Activated CD8-positive, alpha-beta memory T cell treated with anti-CD3 and anti-CD28 coated beads for 36 hours (primary cell): ENCODE results near the gene PLXNA3. TPM values are rescaled to one million over a fixed set of nuclear protein-coding genes. Genes with fewer than 3 reads are reported as not detected.

Experiments
- CTCF ChIA-PET: fragments of 350-600 bp; sonication (Branson Sonifier 250); formaldehyde crosslinking; loops from one replicate; lab custom pipeline; 2021; ENCODE audit warnings: antibody characterized with exemption; lab: Charles Lee
- POLR2A ChIA-PET: fragments of 350-600 bp; sonication (Branson Sonifier 250); formaldehyde crosslinking; loops from one replicate; lab custom pipeline; 2021; ENCODE audit warnings: antibody characterized with exemption; lab: Charles Lee
- total RNA-seq, 2 experiments: library from RNA; stranded (reverse); gene quantifications; one replicate each; pipeline ENCODE4 v1.2.3, GENCODE V29; 2021

Gene PLXNA3
- total RNA-seq, 2 experiments from 2014 or later: 32.8 to 38.4 TPM

- CTCF ChIA-PET: no interaction called here
- POLR2A ChIA-PET: no interaction called here
Measured at GRCh38 chrX:154432210-154432609, 25.9 kb upstream of the PLXNA3 start.

DNA sequence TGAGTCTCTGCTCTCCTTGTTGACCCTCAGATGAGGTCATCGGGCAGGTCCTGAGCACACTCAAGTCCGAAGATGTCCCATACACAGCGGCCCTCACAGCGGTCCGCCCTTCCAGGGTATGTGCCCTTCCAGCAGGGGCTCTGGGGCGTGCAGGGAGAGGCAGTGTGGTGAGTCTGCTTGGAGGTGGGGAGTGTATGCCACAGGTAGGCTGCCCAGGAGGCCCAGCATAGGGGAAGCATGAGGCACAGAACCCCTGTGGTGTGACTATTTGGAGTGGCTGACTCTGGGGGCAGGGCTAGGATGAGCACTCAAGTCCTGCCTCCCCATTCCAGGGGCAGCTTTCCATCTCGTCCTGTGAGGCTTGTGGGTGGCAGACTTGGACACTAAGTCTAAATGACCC is 24.5 kb upstream of the PLXNA3 start:
- POLR2A ChIA-PET: interaction anchor here (0.6 kb wide), 1 partner anchor 70 kb away, joined by 3 read pairs; no protein-coding TSS in a partner anchor
- CTCF ChIA-PET: no interaction called here

GRCh38 chrX:154434394-154435168 is 23.5 kb upstream of the PLXNA3 start:
- ChIA-PET POLR2A (no interaction called here), CTCF (no interaction called here)

DNA sequence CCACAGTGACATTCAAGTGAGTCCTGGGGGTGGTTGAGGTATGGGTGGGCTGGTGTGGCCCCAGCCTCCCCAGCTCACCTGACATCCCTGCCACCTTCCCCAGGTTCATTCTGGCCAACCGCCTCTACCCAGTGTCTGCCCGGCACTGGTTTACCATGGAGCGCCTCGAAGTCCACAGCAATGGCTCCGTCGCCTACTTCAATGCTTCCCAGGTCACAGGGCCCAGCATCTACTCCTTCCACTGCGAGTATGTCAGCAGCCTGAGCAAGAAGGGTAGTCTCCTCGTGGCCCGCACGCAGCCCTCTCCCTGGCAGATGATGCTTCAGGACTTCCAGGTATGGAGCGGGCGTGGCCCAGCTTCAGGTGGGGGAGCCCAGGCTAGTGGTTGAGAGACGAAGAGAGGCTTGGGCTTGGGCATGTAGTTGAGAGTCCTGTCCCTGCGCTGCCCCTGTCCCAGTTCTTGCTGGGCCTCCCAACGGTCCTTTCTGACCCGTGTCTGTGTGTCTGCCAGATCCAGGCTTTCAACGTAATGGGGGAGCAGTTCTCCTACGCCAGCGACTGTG is 22.8 kb upstream of the PLXNA3 start:
- ChIA-PET POLR2A (no interaction called here), CTCF (no interaction called here)

DNA sequence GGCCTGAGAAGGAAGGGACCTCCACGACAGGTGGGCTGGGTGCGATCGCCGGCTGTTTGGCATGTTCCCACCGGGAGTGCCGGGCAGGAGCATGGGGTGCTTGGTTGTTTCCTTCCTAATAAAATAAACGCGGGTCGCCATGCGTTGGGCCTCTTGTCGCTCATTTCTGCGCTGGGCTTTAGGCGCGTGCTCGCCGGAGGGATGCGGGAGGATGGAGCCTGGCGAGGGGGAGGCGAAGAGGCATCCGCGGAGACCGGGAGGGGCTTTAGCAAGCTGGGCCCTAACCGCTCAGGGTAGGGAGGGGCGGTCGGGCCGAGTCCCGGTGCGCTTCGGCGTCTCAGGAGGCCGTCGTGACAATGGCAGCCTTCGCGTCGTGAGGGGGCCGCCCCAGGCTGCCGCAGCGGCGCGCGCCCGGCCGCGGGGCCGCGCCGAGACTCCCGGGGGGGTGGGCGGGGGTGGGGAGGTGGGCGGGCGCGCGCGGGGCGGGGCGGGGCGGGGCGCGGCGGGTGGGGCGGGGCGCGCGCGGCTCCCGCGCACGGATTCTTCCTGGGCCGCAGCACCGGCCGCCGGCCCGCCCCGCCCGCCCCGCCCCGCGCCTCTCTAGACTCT is 21.6 kb upstream of the PLXNA3 start:
- ChIA-PET CTCF (no interaction called here), POLR2A (no interaction called here)

DNA sequence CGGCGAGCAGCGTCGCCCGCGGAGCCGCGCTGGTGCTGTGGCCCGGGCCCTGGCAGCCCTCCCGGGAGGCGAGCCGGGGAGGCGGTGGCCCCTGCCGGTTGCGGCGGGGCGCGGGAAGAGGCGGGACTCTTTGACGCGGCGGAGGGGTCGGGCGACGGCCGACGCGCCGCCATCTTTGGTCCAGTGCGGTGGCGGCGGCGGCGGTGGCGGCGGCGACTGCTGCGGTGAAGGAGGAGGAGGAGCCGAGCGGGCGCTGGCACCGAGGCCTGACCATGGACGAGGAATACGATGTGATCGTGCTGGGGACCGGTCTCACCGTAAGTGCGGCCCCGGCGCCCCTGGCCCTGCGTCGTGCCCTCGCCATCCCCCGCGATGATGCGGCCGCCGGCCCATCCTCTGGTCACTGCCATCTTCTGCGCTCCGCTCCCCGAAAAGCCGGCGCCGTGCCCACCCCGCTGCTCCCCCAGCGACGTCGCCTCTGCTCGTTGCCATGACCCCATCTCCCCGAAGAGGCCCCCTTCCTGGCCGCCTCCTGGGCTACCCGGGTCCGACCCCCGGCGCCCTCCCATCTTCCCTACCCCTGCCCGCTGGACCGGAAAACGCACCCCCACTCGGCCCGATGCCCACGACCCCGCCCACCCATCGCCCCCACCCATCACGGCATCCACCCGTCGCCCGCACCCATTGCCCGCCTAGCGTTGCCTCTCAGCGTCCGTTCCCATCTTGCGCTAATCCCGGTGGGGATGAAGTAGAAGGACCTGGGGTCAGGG is 20.9 kb upstream of the PLXNA3 start, which contains the start of gene GDI1:
Gene GDI1, plus strand, starts transcription at position 172 of the 770 bp plus-strand sequence. Its CDS starts 101 bp downstream, at position 273.
- ChIA-PET POLR2A (no interaction called here), CTCF (no interaction called here)

- POLR2A ChIA-PET: no interaction called here
- CTCF ChIA-PET: no interaction called here
Measured at GRCh38 chrX:154437971-154438893, 19.8 kb upstream of the PLXNA3 start.

DNA sequence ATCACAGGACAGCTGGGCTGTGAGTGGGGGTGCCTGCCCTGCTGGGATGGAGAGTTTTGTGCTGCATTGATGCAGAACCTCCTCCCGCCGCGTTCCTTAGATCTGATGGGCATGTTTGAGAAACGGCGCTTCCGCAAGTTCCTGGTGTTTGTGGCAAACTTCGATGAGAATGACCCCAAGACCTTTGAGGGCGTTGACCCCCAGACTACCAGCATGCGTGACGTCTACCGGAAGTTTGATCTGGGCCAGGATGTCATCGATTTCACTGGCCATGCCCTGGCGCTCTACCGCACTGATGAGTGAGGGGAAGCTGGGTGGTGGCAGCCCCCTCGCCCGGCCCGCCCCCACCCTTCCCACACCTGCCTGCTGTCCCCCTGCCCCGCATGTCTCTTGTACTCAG is 18.2 kb upstream of the PLXNA3 start:
- CTCF ChIA-PET: no interaction called here

DNA sequence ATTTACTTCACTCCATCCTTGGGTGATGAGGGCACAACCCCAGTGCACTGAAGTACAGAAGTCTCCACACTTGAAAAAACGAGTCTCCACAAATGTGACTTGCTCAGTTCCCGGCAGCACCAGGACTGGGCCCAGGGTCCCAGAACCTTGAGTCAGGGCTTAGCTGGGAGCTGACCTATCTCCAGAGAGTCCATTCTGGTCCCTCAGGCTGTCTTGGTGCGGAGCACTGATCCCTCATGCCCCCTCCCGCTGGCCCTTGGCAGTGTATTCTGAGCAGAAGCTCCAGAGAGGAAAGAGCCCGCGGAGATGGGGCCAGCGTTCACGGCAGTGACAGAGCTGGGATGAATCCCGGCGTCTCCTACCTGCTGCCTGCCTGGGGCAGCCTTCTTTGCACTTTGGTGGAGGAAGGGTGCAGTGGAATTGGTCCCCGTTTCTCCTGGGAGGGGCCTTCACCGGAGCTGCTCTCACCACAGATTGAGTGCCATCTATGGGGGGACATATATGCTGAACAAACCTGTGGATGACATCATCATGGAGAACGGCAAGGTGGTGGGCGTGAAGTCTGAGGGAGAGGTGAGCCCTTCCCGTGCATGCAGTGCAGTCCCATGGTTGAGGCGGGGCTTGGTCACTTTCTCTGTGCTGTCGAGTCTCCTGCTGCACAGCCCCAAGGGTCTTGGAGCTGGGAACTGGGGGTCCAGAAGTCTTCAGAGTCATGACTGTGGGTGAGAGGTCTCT is 17.3 kb upstream of the PLXNA3 start:
- ChIA-PET POLR2A (no interaction called here), CTCF (interaction anchor here (0.9 kb wide), 1 partner anchor 93 kb away, joined by 3 read pairs; no protein-coding TSS in a partner anchor)

More for the DNA sequence above, 18.2 kb upstream of the PLXNA3 start:
- POLR2A ChIA-PET: no interaction called here

DNA sequence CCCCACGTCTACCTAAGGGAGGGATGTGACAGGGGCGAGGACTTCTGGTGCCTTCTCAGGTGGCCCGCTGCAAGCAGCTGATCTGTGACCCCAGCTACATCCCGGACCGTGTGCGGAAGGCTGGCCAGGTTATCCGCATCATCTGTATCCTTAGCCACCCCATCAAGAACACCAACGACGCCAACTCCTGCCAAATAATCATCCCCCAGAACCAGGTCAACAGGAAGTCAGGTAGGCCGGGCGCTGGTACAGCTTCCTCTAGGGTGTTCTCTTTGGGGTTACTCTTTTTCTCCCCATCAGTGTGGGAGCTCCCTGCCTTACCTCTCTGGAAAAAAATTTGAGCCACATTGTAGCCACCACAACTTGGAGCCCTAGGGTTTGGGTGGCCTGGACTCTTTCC is 16.5 kb upstream of the PLXNA3 start:
- POLR2A ChIA-PET: no interaction called here
- CTCF ChIA-PET: interaction anchor here (0.9 kb wide), 1 partner anchor 92 kb away, joined by 3 read pairs; no protein-coding TSS in a partner anchor

GRCh38 chrX:154441984-154442707 is 15.9 kb upstream of the PLXNA3 start:
- ChIA-PET POLR2A (no interaction called here), CTCF (no interaction called here)

GRCh38 chrX:154443479-154443910 is 14.6 kb upstream of the PLXNA3 start:
- ChIA-PET CTCF (interaction anchor here (0.8 kb wide), 1 partner anchor 84 kb away, joined by 3 read pairs; no protein-coding TSS in a partner anchor), POLR2A (no interaction called here)

DNA sequence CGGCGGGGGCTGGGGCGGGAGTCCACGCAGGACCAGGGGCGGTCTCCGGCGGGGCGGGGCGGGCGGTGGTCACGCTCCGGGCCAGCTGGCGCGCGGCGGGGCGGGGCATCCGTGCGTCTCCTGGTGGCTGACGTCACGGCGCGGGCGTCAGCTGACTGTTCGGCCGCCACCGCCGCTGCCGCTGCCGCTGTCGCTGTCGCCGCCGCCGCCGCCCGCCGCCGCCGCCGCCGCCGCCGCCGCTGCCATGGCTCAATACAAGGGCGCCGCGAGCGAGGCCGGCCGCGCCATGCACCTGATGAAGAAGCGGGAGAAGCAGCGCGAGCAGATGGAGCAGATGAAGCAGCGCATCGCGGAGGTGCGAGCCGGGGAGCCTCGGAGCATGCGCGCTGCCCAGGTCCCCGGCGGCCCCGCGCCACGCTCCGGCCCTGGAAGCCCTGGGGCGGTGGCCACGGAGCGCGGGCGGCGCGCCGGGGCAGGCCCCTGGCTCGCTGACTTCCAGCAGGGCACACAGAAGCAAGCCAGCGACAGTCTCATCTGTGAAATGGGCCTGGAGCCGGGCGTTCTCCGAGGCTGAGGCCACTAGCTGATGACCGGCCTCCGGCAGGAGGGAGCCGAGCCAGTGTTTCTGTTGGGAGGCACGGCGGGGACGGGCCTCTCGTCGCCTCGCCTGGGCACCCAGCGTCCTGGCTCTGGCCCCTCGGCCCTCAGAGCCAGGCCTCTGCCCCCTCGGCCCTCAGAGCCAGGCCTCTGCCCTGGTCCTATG is 13.9 kb upstream of the PLXNA3 start, which contains the start of gene FAM50A:
Gene FAM50A, plus strand, starts transcription at position 150 of the 763 bp plus-strand sequence. Its CDS starts 95 bp downstream, at position 245.
- CTCF ChIA-PET: interaction anchor here (0.8 kb wide), 1 partner anchor 83 kb away, joined by 3 read pairs; no protein-coding TSS in a partner anchor
- POLR2A ChIA-PET: no interaction called here

DNA sequence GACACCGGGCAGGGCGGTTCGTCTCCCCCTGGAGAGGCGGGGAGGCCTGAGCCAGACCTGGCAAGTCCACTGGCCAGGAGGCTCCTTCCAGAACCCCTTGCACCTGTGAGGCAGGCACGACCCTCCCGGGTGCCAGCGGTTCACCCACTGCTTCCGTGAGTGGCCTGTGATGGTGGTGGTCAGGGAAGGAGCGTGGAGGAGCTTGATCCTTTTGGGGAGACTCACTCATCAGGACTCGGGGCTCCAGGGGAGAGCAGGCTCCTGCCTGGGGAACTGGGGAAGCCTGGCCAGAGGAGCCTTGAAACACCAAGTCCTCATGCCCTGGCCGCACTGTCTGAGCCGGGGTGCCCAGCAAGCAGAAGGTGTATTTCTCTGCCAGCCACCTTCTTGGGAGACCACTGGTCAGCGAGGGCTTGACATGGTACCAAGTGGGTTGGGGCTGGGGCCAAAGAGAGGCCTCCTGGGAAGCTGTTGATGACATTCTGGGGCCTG is 13.3 kb upstream of the PLXNA3 start:
- CTCF ChIA-PET: interaction anchor here (1.2 kb wide), 1 partner anchor 32 kb away, joined by 3 read pairs; no protein-coding TSS in a partner anchor
- POLR2A ChIA-PET: no interaction called here

DNA sequence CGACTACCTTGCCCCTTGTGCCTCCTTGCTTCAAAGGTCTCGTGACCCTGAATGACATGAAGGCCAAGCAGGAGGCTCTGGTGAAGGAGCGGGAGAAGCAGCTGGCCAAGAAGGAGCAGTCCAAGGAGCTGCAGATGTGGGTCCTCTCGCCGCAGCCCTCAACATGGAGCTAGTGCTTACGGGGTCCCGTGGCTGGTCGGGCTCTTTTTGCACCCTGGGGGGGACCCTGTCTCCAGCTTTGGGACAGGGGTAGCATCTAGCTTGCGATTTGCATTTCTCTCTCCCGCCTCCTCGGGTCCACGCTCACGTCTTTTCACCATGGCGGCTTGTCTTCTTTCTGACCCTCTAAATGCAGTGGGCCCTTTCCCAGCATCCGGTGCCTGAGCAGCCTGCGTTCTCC is 12.3 kb upstream of the PLXNA3 start:
- CTCF ChIA-PET: interaction anchor here (1.2 kb wide), 1 partner anchor 31 kb away, joined by 3 read pairs; no protein-coding TSS in a partner anchor
- POLR2A ChIA-PET: no interaction called here

DNA sequence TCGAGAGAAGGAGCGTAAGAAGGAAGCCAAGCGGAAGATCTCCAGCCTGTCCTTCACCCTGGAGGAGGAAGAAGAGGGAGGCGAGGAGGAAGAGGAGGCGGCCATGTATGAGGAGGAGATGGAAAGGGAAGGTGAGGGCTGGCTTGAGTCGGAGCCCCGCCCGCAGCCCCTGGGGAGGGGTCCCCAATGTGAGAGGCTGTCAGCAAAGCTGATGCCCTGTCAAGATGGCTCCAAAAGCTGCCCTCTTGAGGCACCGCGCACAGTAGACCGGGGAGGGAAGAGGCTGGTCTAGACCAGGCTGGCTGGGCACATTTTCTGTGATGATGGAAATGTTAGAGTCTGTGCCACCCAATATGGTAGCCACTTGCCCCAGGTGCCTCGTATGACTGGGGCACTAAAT is 11.7 kb upstream of the PLXNA3 start:
- CTCF ChIA-PET: no interaction called here

More for the DNA sequence above, 11.7 kb upstream of the PLXNA3 start:
- POLR2A ChIA-PET: no interaction called here
